ENCODE data around the gene WDR1.
"Not testable (repeated sequence)": the region's sequence is repeated elsewhere in the genome, so short reads cannot be mapped to it uniquely, and the experiment has no call there.

The WDR1 gene

GRCh38 chr4:10131202-10131601, 14.6 kb upstream of the WDR1 start:
- no peak for DNase-seq (ENCODE audit: low read depth)

DNA sequence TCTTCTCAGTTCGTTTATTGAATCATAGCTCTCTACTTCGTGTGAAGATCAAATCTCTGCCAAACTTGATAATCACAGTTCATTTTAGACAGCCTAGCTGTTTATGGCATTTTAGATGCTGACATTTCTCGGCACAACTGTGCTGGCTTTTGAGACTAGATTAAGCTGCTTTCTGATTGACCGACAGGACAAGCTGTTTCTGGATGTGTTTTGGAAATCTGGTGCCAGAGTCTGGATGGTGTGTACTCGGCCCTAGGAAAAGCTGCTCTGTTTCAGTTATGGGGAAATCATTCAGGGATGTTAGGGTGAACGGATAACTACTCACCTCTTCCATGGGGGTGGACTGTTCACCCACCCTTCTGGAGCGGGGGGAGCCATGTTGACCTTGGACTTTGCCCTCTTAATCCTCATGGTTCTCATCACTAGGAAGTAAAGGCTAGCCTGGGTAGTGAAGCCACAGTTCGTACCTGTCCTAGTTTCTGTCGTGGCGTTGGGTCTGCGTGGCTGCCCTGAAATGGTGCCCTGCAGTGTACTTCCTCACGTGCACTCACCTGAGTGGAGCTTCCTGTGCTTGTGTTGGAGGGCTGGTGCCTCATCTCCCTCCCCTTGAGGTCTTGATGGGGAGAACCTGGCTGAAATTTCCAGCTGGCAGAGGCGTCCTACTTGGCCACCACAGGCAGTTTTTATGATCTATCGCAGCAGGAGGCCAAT, 13.7 kb upstream of the WDR1 start:
- no peak for DNase-seq (ENCODE audit: low read depth)

GRCh38 chr4:10129196-10130177, 12.9 kb upstream of the WDR1 start:
- no peak for DNase-seq (ENCODE audit: low read depth)

DNA sequence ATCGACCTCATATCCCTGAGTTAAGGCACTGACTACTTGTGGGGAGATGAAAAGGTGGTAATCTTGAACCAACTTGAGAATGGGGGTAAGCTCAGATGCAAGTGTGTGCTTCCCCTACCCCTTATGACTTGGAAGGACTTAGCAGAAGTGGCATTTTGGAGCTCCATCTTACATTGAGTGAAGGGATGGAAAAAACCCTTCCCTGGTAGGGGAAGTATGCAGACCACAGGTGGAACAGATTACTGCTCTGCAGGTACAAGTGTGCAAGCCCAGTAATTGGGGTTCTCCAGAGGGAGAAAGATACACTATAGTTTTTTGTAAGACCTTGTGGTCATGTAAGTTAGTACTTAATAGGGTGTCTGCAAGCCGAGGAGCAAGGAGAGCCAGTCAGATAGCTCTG, 12.2 kb upstream of the WDR1 start:
- DNase-seq (ENCODE audit: low read depth): no peak

DNA sequence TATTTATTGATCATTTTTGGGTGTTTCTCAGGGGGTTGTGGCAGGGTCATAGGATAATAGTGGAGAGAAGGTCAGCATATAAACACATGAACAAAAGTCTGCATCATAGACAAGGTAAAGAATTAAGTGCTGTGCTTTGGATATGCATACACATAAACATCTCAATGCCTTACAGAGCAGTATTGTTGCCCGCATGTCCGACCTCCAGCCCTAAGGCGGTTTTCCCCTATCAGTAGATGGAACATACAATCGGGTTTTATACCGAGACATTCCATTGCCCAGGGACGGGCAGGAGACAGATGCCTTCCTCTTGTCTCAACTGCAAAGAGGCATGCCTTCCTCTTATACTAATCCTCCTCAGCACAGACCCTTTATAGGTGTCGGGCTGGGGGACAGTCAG, 10.9 kb upstream of the WDR1 start:
- not testable (repeated sequence) for DNase-seq (ENCODE audit: low read depth)

GRCh38 chr4:10124167-10124930, 7.8 kb upstream of the WDR1 start:
- DNase-seq (ENCODE audit: low read depth): no peak

GRCh38 chr4:10123227-10124101, 6.9 kb upstream of the WDR1 start:
- DNase-seq (ENCODE audit: low read depth): no peak

DNA sequence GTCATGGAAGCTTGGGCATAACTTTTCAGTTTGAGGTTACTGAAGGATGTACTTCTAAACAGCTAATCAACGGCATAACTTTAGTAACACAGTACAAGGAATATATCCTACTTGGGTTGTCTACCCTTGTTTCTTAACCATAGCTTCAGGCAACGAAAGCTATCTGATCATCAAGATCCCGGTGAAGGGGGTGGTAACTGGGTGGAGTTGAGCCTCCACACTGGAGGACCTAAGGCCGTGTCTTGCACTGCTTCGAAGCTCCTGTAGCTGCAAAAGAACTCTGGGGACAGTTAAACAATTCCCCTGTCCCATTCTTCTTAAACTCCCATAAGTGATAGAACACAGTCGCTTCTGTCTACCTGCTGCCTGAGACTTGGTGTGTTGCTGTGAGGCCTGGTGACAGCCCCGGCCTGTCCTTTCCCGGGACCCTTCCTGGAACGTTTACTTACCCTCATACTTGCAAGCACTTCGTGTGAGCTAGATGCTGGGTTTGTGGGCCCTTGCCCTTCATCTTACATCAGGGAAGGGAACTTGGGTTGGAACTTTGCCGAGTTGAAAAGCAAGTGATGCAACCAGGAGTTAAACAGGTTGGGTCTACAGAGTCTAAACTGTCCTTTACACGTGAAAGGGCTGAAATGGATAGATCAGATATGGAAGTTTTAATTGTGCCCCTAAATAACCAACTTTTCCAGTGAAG, 5.8 kb upstream of the WDR1 start:
- DNase-seq (ENCODE audit: low read depth): no peak

GRCh38 chr4:10121568-10122208, 5.1 kb upstream of the WDR1 start:
- no peak for DNase-seq (ENCODE audit: low read depth)

DNA sequence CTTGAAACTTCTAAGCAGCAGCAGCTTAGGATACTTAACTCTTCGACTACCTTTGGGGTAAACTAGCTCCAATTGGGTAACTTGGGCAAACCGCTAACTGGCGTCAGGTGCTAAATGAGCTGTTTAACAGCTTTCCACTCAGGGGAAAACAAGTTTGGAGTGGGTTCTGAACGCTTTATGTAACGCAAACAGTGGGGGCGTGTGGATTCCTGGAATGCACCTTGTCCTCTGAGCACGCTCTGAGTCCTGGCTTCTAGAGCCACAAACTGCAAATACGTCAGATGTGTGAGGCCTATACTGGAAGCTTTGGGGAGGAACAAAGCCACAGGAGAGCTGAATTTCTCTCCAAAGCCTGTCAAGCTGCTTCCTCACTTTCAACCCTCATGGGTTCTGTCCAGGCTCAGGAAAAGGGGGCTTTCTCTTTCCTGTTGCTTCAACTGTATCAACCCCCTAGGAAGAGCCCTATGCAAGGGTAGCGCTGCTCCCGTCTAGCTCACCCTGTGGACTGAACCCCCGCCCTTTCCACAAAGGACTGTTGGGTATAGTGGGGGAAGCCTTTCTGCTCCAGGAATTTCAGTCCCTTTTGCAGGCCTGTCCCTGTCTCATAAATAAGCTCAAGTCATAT, 4.5 kb upstream of the WDR1 start:
- no peak for DNase-seq (ENCODE audit: low read depth)

- DNase-seq (ENCODE audit: low read depth): no peak
Observed at GRCh38 chr4:10119773-10120172, 3.2 kb upstream of the WDR1 start.

GRCh38 chr4:10119278-10119677, 2.7 kb upstream of the WDR1 start:
- no peak for DNase-seq (ENCODE audit: low read depth)

DNA sequence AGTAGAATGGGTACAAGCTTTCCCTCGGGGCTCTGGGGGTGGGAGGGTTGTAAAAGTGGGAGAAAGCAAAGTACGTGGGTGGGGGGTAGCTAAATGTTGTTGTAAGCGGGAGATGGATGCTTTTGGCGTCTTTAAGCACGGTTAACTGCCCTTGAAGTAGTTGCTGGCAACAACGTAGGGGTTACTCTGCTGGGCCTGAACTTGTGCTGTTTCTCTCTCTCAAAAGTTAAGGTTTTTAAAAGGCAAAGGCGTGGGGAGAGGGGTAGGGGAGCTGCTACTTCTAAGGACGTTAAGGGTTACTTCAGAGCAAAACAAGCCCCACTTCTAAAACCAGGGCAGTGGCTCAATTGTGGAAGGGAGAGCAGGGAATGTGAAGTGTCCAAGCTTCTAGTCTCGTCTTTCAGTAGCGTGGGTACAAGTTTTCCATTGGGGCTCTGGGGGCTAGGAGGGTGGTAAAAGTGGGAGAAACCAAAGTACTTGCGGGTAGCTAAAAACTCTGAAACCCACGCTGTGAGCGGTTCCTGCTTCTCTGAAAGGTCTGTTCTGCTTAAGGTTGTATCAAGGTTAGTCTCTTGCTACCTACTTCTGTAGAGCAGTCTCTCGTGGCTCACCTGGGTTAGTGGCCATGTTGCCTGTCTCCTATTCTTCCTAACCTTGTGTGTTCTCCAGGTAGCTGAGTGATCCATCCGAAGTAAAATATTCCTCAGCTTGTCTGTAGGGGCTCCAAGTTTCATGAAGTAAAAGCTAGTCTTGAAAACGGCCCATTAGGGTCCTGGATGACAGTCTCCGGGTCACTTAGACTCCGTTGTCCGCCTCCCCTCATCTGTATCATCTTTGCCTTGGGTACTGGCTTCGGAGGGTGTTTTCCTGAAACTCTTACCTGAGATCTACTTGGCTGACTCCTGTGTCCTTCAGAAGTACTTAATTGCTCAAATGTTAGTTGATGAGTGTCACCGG, 1.7 kb upstream of the WDR1 start:
- no peak for DNase-seq (ENCODE audit: low read depth)

GRCh38 chr4:10117359-10118047, 904 bp upstream of the WDR1 start:
- no peak for DNase-seq (ENCODE audit: low read depth)

- DNase-seq (ENCODE audit: low read depth): no peak
Observed at GRCh38 chr4:10115797-10116568, 616 bp downstream of the WDR1 start.

- no peak for DNase-seq (ENCODE audit: low read depth)
Observed at GRCh38 chr4:10115271-10115796, 1.3 kb downstream of the WDR1 start.

DNA sequence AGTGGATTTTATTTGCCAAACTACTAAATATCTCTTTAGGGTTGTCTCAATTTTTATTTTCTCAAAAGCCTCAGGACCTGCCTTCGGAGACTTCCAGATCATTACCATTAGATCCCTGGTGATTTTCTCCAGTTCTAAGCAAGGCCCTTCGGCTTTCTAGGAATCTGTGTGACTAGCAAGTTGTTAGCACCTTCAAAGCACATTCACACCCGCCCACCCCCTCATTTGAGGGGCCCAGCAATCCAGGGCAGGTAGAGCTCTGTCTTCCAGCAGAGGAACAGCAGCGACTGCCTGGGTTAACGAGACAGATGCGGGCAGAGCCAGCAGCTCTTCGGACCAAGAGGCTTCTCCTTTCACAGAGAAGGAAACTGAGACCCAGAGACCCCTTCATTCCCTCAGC, 2.0 kb downstream of the WDR1 start:
- no peak for DNase-seq (ENCODE audit: low read depth)
